NCI-H2107 treated with DMSO at 0.1 percent for 48 hours (cell line): ENCODE measurements around the gene SEMA3G.
A peak's percentile ranks its signal among the peaks of the same experiment; 100 is the strongest.

Experiments used
- DNase-seq: peaks from one replicate; lab custom pipeline; 2025; ENCODE audit not compliant: unreplicated experiment; lab: John Stamatoyannopoulos, UW

SEMA3G gene

DNA sequence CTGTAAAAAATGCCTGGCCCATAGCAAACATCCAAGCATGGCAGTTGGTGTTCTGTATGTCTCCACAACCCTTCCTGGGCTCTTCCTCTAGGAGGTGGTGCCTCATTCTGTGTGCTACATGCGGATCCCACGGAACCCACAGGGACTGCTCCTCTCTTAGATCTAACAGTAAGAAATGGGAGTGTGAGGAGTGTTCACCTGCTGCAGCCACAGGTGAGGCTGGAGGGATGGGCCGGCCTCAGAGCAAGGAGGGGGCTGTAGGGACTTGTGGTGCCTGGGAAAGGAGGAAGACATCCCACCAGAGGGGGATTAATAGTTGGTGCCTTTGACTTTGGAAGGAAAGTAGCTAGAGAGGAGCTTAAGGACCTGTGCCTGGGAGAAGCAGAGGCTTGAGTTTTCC lies 22.2 kb downstream of the SEMA3G start:
- DNase-seq = no peak

DNA sequence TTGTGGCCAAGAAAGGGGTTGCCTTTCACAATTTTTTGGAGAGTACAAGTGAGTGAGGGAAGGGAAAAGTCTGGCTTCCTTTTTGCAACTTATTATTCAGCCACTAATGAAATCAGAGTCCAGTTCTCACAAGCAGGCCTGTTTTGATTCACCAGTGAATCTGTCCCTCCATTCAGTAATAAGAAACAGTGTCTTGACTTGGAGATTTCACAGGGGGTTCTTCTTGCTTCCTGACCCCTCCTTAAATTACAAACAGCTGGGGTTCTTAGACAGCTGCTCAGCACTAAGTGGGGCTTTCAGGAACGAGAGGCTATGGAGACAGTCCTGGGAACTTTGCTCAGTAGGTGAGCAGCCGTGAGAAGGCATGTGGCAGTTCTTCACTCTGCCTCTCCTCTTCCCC lies 24.5 kb downstream of the SEMA3G start:
- DNase-seq = no peak

DNA sequence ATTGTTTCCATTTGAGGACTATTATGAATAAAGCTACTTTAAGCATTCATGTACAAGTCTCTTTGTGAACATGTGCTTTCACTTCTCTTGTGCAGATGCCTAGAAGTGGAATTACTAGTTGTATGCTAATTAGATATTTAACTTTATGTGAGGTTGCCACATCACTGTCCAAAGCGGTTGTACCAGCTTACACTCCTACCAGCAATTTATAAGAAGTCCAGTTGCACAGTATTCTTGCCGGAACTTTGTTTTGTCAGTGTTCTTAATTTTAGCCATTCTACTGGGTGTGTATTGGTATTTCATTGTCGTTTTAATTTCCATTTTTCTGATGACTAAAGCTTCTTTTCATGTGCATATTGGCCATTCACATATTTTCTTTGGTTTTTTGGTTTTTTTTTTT lies 29.1 kb downstream of the SEMA3G start:
- DNase-seq = no peak

DNA sequence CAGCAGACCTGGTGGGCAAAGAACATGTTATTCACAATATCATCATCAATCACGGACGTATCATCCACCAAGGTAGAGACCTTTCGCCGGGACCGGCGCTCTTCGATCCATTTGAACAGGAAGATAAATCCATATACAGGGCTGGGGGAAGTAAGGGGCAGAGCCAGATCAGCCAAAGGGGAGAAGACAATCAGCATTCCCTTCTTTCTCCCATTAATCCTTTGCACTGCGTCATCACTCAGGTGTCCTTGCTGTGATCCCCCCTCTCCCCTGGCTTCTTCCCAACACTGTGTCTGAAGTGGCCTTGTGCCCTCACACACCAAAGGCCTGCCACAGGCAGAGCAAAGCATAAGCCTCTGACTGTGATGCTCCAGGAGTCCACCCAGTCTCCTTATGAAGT lies 36.4 kb downstream of the SEMA3G start:
- DNase-seq = no peak

DNA sequence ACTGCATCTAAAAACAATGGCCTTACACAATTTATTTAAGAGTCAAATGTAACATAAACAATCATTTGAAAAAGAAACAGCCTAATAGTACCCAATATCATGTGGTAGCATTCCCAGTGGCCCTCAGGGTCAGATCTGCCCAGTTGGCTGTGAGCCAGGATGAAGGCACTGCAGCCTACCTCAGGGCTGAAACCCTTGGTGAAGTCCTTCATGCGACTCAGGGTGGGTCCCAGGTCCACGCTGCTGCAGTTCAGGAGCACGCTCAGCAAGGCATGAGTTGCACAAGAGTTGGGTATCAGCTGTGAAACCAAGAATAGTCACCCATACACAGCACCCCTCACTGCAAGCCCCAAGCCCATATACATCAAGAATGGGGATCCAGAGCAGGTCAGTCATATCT lies 37.1 kb downstream of the SEMA3G start:
- no peak for DNase-seq

DNA sequence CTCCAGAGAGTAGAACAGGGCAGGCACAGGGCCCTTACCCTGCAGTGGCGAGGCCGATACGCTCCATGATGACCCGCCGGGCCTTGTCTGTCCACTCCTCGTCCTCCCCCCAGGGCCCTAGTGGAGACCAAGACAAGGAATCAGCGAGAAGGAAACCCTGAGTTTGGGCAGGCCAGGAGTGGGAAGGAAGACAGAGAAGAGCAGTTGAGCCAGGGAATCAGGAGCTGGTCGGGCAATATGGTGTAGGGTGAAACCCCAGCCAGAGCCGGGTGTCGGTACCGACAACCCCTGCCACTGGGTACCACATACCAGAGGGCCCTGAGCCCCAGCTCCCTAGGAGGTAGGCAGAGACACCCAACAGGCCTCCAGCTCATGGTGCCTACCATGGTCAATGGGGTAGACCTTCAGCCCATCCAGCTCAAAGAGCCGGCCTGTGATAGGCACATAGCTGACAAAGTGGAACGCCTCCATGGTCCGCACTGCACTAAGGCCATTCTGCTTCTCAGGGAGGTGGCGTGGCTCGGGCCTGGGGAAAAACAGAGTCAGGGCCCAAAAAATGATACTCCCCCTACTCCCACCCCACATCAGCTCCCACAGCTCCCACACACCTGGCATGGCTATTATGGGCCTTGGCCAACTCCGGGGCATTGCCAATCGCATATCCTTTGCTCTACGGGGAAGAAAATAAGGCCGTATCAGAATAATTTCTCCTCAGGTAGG lies 38.0 kb downstream of the SEMA3G start:
- DNase-seq = no peak

DNA sequence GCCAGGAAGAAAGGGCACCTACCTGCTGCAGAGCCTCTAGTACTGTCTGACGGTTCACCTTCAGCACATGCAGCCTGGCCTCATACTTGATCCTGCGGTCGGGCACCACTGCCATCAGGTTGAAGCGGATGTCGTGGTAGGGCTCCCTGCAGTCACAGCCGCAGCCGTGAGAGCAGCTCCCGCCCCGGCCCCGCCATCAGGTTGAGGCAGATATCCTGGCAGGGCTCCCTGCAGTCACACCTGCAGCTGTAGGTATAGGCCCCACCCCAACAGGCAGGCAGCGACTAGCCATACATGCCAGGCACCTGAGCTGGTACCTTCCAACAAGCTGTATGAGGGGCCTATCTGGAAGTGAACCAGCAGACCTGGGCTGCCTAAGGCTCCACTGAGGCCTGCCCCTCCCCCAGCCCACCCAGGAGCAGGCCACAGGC lies 38.7 kb downstream of the SEMA3G start:
- DNase-seq = peak; percentile 73

DNA sequence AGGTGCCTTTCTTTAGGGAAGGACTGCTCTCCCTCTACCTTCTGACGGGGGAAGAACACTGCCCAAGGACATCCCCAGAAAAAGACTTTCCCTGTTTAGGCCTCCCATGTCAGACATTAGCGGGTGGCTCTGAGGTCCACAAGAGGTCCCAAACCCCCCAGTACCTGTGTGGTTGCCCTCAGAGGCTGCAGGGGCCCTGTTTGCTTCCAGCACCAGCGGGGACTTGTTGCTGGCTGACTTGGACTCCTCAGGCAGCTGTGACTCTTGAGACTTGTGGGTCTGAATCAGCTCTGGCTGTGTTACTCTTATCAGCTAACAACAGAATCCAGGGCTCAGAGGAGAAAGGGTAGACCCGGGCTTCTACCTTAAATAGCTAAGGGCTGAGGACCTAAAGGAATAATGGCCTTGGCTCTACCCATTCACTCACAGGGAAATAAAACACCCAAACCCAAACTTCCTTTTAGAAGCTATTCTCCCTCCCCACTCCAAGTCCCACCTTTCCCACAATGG lies 39.2 kb downstream of the SEMA3G start:
- no peak for DNase-seq

DNA sequence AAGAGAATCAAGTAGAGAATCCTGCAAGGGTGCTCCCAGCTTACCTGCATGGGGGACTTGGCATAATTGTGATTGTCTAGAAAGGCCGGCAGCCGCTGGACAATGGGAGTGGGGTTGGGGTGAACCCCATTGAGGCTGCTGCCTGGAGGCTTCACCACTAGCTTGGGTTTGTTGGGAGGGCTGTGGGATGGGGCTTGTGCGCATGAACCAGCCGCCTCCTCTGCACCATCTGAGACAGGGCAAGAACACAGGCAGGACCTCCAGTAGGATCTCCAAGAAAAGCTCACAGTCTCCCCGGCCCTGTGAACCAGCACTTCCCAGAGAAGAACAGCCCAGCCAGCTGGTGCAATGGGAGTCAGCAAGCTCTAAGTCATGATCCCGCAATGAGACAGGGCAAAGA lies 39.8 kb downstream of the SEMA3G start:
- DNase-seq = no peak

DNA sequence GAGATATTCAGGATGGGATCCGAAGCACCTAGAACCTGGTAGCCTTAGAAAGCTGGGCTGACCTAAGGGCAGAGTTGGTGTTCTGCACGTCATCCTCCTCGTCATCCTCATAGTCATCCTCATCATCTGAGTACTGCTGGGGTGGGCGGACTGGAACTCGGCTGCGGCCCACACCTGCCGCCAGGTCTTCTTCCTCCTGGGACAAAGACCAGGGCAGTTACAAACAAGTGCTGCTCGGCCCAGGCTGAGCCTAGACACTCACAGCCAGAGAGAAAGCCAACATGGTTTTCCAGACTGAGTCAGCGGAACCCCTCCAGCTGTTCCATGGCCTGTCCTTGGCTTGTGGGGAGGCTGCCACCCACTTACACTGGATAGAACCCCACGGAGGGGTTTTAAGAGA lies 40.5 kb downstream of the SEMA3G start:
- no peak for DNase-seq

DNA sequence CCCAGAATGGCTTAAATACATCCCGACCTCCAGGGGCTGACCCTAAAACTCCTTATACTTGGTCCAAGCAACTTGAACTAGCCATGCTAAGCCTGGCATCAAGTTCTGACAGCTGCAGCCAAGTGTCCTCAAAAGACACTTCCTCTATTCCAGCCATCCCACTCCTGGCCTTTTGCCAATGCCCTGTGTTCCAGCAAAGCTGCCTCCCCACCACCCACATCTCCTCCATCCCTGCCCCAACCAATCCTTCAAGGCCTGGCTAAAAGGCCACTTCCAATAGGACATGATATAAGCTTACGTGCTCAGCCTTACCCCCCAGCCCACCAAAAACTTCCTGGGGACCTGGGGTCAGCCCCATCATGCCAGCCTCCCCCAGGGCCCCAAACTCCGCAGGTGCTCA lies 40.9 kb downstream of the SEMA3G start:
- no peak for DNase-seq

DNA sequence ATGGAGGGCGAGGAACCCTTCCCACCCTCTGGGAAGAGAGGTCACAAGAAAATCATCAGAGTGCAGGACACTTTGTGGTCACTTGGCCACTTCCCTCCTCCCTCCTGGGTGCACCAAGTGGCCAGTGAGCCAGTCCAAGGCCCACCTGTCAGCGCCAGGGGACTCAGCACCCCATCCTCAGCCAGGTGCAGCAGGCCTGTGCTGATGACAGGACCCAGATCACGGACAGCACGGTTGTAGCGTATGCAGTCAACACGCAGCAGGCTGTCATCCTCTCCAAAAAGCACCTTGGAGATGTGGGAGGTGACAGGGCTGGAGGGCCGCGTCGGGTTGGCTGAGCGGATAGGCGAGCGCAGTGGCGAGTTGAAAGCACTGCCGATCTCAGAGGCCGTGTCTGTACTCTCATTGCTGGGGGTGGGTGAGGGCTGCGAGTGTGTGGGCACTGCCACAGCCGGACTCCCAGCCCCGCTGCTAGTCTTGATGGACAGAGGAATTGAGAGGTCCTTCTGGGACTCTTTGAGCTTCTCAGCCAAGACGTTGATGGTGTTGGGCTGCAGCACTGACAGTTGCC lies 41.5 kb downstream of the SEMA3G start:
- DNase-seq = no peak

DNA sequence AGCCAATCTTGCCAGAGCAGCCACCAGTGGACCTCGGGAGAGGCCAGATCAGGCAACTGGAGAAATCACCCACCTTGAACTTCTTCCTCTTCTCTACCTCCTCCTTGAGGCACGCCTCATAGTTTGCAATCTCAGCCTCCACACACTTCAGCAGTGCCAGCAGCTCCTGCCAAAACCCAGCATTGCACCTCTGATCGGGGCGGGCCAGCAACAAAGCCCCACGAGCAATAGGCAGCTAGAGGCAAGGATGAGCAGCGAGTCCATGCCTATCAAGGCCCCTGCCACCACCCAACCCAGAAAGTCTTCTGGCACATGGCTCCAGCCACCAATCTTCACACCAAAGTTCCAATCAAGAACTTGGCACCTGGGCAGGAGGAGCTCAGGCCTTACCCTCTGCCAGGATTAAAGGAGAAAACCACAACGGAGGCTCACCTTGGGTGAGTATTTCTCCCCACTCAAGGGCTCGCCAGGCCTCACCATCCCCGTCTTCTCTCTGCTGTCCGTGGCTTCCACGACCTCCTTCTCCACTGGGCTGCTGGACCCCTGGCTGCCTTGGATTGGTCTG lies 42.1 kb downstream of the SEMA3G start:
- no peak for DNase-seq

DNA sequence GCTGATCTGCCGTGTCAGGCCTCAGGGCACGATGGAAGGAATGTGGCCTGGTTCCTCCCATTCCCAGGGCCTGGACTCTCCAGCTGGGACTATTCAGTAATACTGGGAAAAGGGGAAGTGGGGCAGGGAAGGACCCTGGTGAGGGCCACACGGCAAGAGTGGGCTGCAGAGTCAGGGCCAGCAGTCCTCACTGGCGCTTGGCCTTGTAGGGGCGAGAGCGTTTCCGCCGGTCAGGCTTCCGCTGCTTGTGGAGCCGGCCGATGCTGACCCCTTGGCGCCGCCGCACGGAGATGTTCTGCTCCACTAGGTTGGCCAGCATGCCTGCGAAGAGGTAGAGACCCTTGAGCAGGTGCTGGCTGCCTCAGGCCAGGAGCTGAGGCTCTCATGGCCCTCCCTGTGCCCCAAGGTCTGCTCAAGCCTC lies 42.8 kb downstream of the SEMA3G start:
- no peak for DNase-seq

DNA sequence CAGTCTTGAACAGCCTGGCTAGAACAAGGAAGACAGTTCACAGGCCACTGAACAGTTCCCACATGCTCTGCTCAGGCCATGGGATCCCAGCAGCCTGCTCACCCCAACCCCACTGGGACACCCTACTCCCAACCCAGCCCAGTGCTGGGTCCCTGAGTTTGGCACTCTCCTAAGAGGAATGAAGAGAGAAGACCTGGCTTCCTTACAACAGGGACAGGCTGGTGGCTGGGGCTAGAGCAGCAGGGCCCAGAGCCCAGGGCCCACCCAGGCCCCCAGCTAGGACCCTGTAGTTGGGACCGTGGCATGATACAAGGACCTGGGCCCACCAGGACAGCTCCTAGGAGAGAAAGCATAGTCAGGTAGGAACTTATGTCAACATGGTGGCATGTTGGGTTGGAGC lies 43.4 kb downstream of the SEMA3G start:
- DNase-seq = no peak

DNA sequence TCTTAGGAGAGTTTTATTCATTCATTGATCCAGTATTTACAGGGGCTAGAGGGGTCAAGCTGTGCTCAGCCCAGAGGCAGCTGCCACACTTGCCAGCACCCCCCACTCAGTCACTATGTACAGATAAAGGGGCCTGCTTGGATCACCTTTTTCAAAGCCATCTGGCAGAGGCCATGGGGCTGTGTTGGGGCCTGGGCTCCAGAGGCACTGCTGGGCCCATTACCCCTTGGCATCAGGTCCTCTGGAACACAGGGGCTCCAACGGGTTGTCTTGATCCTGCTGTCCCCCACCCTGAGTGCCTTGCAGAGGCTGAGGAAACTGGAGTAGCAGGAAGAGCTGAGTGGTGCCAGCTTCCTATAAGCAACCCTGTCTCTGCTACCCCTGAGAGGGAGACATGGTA lies 43.9 kb downstream of the SEMA3G start:
- no peak for DNase-seq

DNA sequence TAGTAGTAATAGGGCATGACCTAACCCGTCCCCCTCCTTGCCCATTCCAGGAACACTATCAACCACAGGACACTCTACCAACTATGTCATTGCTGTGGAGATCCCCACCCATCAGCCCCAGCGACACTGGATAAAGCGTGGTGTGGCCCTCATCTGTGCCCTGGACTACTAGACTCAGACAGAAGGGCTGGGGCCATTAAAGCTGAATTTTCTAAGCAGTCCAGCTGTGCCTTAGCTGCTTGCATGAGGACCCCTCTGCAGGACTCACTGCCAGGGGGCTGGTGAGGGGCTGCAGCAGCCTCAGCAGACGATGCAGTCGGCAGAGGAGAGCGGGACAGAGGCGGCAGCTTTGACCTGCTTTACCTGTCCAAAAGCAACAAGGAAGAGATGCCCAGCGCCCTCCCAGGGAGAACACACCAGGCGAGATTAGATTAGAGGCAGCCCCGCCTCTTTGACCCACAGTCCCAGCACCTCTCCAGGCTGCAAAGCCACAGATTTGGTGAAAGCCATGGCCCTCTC lies 44.6 kb downstream of the SEMA3G start:
- no peak for DNase-seq

DNA sequence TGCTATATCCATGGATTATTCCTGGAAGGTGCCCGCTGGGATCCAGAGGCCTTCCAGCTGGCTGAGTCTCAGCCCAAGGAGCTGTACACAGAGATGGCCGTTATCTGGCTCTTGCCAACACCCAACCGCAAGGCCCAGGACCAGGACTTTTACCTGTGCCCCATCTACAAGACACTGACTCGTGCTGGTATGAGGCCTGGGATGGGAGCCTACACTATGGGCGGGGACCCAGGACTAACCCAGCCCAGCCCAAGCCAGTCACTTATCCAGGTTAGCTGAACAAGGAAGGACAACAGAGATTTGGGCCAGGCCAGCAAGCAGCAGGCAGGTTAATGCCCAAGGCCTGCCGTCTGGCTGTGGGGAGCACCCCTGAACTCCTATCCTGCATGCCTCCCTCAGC lies 45.3 kb downstream of the SEMA3G start:
- DNase-seq = no peak

DNA sequence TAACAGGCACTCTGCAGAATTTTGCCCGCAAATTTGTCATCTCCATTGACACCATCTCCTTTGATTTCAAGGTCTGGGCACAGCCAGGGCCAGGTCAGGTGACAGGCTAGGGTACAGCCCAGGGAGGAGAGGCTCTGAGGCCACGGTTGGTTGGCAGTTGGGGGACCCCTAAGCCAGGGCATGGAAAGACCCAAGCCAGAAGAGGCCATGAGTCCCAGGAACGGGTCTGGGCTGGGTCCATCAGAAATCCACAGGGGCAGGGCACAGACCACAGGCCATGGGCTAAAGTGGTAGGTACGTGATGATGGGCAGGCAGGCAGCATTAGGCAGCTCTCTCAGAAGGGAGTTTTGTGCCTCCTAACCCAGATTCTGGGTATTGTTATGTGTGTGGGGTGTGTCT lies 45.8 kb downstream of the SEMA3G start:
- DNase-seq = no peak

DNA sequence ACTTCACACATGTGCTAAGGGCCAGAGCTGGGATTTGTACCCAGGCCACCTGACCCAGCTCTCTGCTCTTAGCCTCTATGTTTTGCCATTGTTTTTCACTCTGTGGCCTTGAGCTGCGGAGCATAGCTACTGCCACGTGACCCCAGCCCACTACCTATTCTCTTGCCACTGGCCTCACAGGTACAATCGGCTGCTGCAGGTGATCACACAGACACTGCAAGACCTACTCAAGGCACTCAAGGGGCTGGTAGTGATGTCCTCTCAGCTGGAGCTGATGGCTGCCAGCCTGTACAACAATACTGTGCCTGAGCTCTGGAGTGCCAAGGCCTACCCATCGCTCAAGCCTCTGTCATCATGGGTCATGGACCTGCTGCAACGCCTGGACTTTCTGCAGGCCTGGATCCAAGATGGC lies 46.2 kb downstream of the SEMA3G start:
- no peak for DNase-seq

DNA sequence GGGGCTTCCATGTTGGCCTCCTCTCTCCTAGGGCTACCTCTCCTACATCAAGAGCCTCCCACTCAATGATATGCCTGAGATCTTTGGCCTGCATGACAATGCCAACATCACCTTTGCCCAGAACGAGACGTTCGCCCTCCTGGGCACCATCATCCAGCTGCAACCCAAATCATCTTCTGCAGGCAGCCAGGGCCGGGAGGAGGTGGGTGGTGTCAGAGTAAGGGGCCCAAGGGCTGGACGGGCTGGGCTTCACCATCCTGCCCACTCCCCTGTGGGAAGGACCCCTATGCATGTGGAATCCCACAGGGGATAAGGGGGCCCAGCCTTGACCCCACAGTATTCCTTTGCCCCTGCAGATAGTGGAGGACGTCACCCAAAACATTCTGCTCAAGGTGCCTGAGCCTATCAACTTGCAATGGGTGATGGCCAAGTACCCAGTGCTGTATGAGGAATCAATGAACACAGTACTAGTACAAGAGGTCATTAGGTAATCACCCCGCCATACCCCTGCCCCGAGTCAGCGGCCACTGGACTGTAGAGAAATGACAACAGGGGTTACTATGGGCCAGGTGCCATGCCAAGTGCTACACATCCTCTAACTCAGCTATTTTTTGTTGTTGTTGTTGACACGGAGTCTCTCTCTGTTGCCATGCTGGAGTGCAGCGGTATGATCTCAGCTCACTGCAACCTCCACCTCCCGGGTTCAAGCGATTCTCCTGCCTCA lies 47.1 kb downstream of the SEMA3G start:
- DNase-seq = no peak
